H9 (cell line): ENCODE measurements around the gene MUTYH. TPM values are rescaled to one million over a fixed set of nuclear protein-coding genes. Genes with fewer than 3 reads are reported as not detected.

Experiments used
- DNase-seq: peaks from one replicate; pipeline ENCODE4 v3.0.0-alpha.2; 2017
- H2AFZ ChIP-seq: one replicate; pipeline ENCODE4 v1.6.1; 2013; ENCODE audit warnings: mild to moderate bottlenecking, low read length, control low read depth, moderate library complexity
- H2AK5ac ChIP-seq: 2 replicates; pipeline ENCODE4 v1.6.1; 2013; ENCODE audit warnings: low read length, control low read depth, mixed read lengths; ENCODE audit not compliant: insufficient read length
- H2BK120ac ChIP-seq: one replicate; pipeline ENCODE4 v1.6.1; 2013; ENCODE audit warnings: low read depth, mild to moderate bottlenecking, low read length, control low read depth, inconsistent platforms; ENCODE audit not compliant: poor library complexity, severe bottlenecking
- H2BK12ac ChIP-seq: 2 replicates; pipeline ENCODE4 v1.6.1; 2013; ENCODE audit warnings: low read length, control low read depth, mixed read lengths, low read depth; ENCODE audit not compliant: insufficient read length
- H2BK15ac ChIP-seq: 2 replicates; pipeline ENCODE4 v1.6.1; 2013; ENCODE audit warnings: low read depth, low read length, control low read depth
- H2BK20ac ChIP-seq: one replicate; pipeline ENCODE4 v1.6.1; 2013; ENCODE audit warnings: low read depth, mild to moderate bottlenecking, low read length, control low read depth, inconsistent platforms; ENCODE audit not compliant: poor library complexity, severe bottlenecking
- H2BK5ac ChIP-seq: 2 replicates; pipeline ENCODE4 v1.6.1; 2013; ENCODE audit warnings: low read length, control low read depth, mixed read lengths; ENCODE audit not compliant: insufficient read length
- H3K14ac ChIP-seq: 2 replicates; pipeline ENCODE4 v1.6.1; 2013; ENCODE audit warnings: low read length, control low read depth; ENCODE audit not compliant: insufficient read depth
- H3K18ac ChIP-seq: 2 replicates; pipeline ENCODE4 v1.6.1; 2013; ENCODE audit warnings: low read depth, mild to moderate bottlenecking, mixed read lengths, low read length, control low read depth; ENCODE audit not compliant: insufficient read length
- H3K23ac ChIP-seq: 2 replicates; pipeline ENCODE4 v1.6.1; 2013; ENCODE audit warnings: low read length, control low read depth, mixed read lengths, low read depth; ENCODE audit not compliant: insufficient read length
- H3K23me2 ChIP-seq: 2 replicates; pipeline ENCODE4 v1.6.1; 2013; ENCODE audit warnings: low read depth, mild to moderate bottlenecking, mixed read lengths, low read length, control low read depth; ENCODE audit not compliant: insufficient read length, poor library complexity, severe bottlenecking
- H3K27ac ChIP-seq: 2 replicates; pipeline ENCODE4 v1.5.1; 2013; ENCODE audit warnings: low read length, control low read depth, mixed read lengths, low read depth; ENCODE audit not compliant: insufficient read length
- H3K27me3 ChIP-seq: 2 replicates; pipeline ENCODE4 v1.6.1; 2013; ENCODE audit warnings: low read length, control low read depth, inconsistent platforms; ENCODE audit not compliant: insufficient read depth
- H3K4ac ChIP-seq: 2 replicates; pipeline ENCODE4 v1.6.1; 2013; ENCODE audit warnings: low read depth, mild to moderate bottlenecking, control low read depth, inconsistent platforms, low read length, moderate library complexity
- H3K4me1 ChIP-seq: 2 replicates; pipeline ENCODE4 v1.6.1; 2013; ENCODE audit warnings: low read length, control low read depth, inconsistent platforms; ENCODE audit not compliant: insufficient read depth
- H3K4me2 ChIP-seq: 2 replicates; pipeline ENCODE4 v1.6.1; 2013; ENCODE audit warnings: low read length, control low read depth, mixed read lengths; ENCODE audit not compliant: insufficient read length, insufficient read depth
- H3K56ac ChIP-seq: 2 replicates; pipeline ENCODE4 v1.6.1; 2013; ENCODE audit warnings: low read depth, mild to moderate bottlenecking, mixed read lengths, low read length, control low read depth; ENCODE audit not compliant: insufficient read length
- H3K79me1 ChIP-seq: 2 replicates; pipeline ENCODE4 v1.6.1; 2013; ENCODE audit warnings: low read depth, mild to moderate bottlenecking, moderate library complexity, low read length, control low read depth, inconsistent platforms; ENCODE audit not compliant: insufficient read depth, poor library complexity, severe bottlenecking
- H3K79me2 ChIP-seq: 2 replicates; pipeline ENCODE4 v1.6.1; 2013; ENCODE audit warnings: low read length, control low read depth, inconsistent platforms; ENCODE audit not compliant: insufficient read depth
- H3K9ac ChIP-seq: 2 replicates; pipeline ENCODE4 v1.6.1; 2013; ENCODE audit warnings: low read length, control low read depth, mixed read lengths; ENCODE audit not compliant: insufficient read length; ENCODE audit errors: extremely low read depth
- H3K9me3 ChIP-seq: one replicate; pipeline ENCODE4 v1.6.1; 2013; ENCODE audit warnings: low read depth, low read length, inconsistent platforms; ENCODE audit not compliant: control insufficient read depth
- H3T11ph ChIP-seq: one replicate; pipeline ENCODE4 v1.6.1; 2013; ENCODE audit warnings: mild to moderate bottlenecking, low read length, control low read depth, inconsistent platforms
- H4K20me1 ChIP-seq: one replicate; pipeline ENCODE4 v1.6.1; 2013; ENCODE audit not compliant: control insufficient read depth, insufficient read length, insufficient read depth
- H4K5ac ChIP-seq: 2 replicates; pipeline ENCODE4 v1.6.1; 2013; ENCODE audit warnings: low read depth, mild to moderate bottlenecking, mixed read lengths, low read length, control low read depth; ENCODE audit not compliant: insufficient read length
- H4K8ac ChIP-seq: replicated peaks from 2 replicates; pipeline ENCODE4 v1.6.1; 2013; ENCODE audit warnings: low read length, control low read depth, mixed read lengths, low read depth; ENCODE audit not compliant: insufficient read length
- H4K91ac ChIP-seq: 2 replicates; pipeline ENCODE4 v1.6.1; 2013; ENCODE audit warnings: low read depth, mild to moderate bottlenecking, moderate library complexity, mixed read lengths, low read length, control low read depth; ENCODE audit not compliant: insufficient read length
- H3K27ac Mint-ChIP-seq, 3 experiments: 2 replicates in 2 of 3; 3 replicates in 1 of 3; pipeline ENCODE4 v1.8.0; 2020 to 2021; ENCODE audit warnings: mixed read lengths in 3 of 3, mild to moderate bottlenecking in 1 of 3, moderate library complexity in 1 of 3
- H3K27me3 Mint-ChIP-seq: 2 replicates; pipeline ENCODE4 v1.8.0; 2021; ENCODE audit warnings: low read depth, mild to moderate bottlenecking, moderate library complexity, mixed read lengths
- H3K36me3 Mint-ChIP-seq, 3 experiments: 2 replicates in 2 of 3; 3 replicates in 1 of 3; pipeline ENCODE4 v1.8.0; 2020 to 2021; ENCODE audit warnings: low read depth in 3 of 3, mixed read lengths in 3 of 3; ENCODE audit not compliant: insufficient read depth in 1 of 3
- H3K4me1 Mint-ChIP-seq, 2 experiments: 2 replicates each; pipeline ENCODE4 v1.8.0; 2020; ENCODE audit warnings: mixed read lengths in 2 of 2
- H3K4me3 Mint-ChIP-seq, 2 experiments: 2 replicates in 1 of 2; 3 replicates in 1 of 2; pipeline ENCODE4 v1.8.0; 2020 to 2021; ENCODE audit warnings: mild to moderate bottlenecking in 2 of 2, mixed read lengths in 2 of 2, moderate library complexity in 1 of 2
- H3K9me3 Mint-ChIP-seq, 2 experiments: 2 replicates in 1 of 2; 3 replicates in 1 of 2; pipeline ENCODE4 v1.8.0; 2020; ENCODE audit warnings: mild to moderate bottlenecking in 2 of 2, mixed read lengths in 2 of 2, moderate library complexity in 1 of 2
- CTCF ChIP-seq: fragments of 200-600 bp; sonication (generic); conservative IDR thresholded peaks from 3 replicates; pipeline ENCODE4 v1.8.0; 2021; ENCODE audit warnings: antibody characterized with exemption, mild to moderate bottlenecking
- WGBS: extraction: QIAGEN DNeasy Blood & Tissue Kit; methylation state at CpG from one replicate; pipeline ENCODE4 v1.1.7; 2013; ENCODE audit warnings: missing lambda C conversion rate, low lambda C conversion rate, mixed read lengths; ENCODE audit not compliant: insufficient read length; ENCODE audit errors: extremely low coverage; 5-methylcytosine and 5-hydroxymethylcytosine counted together
- total RNA-seq: library from RNA; stranded (reverse); gene quantifications from 2 replicates; pipeline ENCODE4 v1.2.1, GENCODE V29; 2021

The MUTYH gene
- total RNA-seq, 1 experiment from 2014 or later: 52.6 TPM

DNA sequence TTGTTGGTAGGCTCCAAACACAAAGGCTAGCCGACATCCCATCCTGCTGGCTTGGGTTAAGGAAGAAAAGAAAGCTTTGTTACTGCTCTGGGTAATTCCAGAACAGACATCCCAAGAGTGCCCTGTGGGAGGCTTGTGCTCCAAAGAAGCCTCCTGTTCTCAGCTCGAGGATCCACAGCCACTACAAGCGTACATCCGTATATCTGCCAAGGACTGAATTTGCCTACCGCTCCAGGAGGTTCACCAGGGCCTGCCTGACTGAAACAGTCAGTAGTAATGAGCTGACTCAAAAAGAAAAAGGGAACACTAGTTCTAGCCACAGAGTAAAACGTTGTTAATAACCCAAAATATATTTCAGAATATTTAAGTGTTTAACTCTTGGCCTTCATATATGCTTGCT is 24.8 kb upstream of the MUTYH start:
- H2BK5ac ChIP-seq: no peak overlapping the region
- no peaks in the 10 kb centered on the region for H3K79me1 ChIP-seq
- no peak overlapping the region for H2BK12ac ChIP-seq
- Mint-ChIP-seq H3K27ac (no peak overlapping the region), H3K9me3 (no peaks in the 10 kb centered on the region), H3K4me3 (no peak overlapping the region), H3K27me3 (no peaks in the 10 kb centered on the region), H3K36me3 (no peaks in the 10 kb centered on the region), H3K4me1 (peaks cover 15 to 22% of the 10 kb centered on the region in 2 experiments)
- H3K18ac ChIP-seq: no peak overlapping the region
- no peak overlapping the region for H3K23ac ChIP-seq
- no peak overlapping the region for H4K5ac ChIP-seq
- H3K9me3 ChIP-seq: no peaks in the 10 kb centered on the region
- H4K8ac ChIP-seq: no peak overlapping the region
- no peak overlapping the region for H2BK20ac ChIP-seq
- H3K4ac ChIP-seq: no peak overlapping the region
- no peak overlapping the region for H3T11ph ChIP-seq
- no peak overlapping the region for H2BK120ac ChIP-seq
- H2AFZ ChIP-seq: no peak overlapping the region
- no peaks in the 10 kb centered on the region for H3K27me3 ChIP-seq
- no peak for TF ChIP-seq CTCF
- no peaks in the 10 kb centered on the region for H3K23me2 ChIP-seq
- H2BK15ac ChIP-seq: no peak overlapping the region
- no peak for DNase-seq
- no peak overlapping the region for H3K4me2 ChIP-seq
- no peak overlapping the region for H4K91ac ChIP-seq
- no peak overlapping the region for H3K14ac ChIP-seq
- no peak overlapping the region for H3K56ac ChIP-seq
- H3K79me2 ChIP-seq: no peaks in the 10 kb centered on the region
- H3K9ac ChIP-seq: no peak overlapping the region
- no peak overlapping the region for H2AK5ac ChIP-seq
- H3K4me1 ChIP-seq: peaks cover 5% of the 10 kb centered on the region; the same call in 1 of the 2 replicates
- no CpG with 5 or more reads among the region's 6 CpGs for WGBS
- H4K20me1 ChIP-seq: no peaks in the 10 kb centered on the region
- H3K27ac ChIP-seq: no peak overlapping the region
